Gastroesophageal sphincter (tissue), 3 donors: Measurements from ENCODE around the gene JUP.

Source experiments
- CTCF ChIP-seq, 4 experiments: fragments of 200-600 bp in 2 of 4; fragments of 450-650 bp in 2 of 4; sonication (generic) in 1 of 4; IDR thresholded peaks; one replicate each; pipeline ENCODE4 v1.5.1; 2017 to 2019; ENCODE audit warnings: antibody characterized with exemption in 4 of 4, mild to moderate bottlenecking in 2 of 4, moderate library complexity in 2 of 4
- EP300 ChIP-seq: sonication (generic); formaldehyde crosslinking; IDR thresholded peaks from one replicate; pipeline ENCODE4 v1.6.1; 2017; ENCODE audit warnings: antibody characterized with exemption, mild to moderate bottlenecking
- POLR2A ChIP-seq, 2 donors: fragments of 450-650 bp; IDR thresholded peaks; one replicate each; pipeline ENCODE4 v1.6.1; 2017; ENCODE audit warnings: antibody characterized with exemption in 2 of 2, mild to moderate bottlenecking in 2 of 2, moderate library complexity in 1 of 2
- POLR2AphosphoS5 ChIP-seq: sonication (generic); formaldehyde crosslinking; IDR thresholded peaks from one replicate; pipeline ENCODE4 v1.6.1; 2017; ENCODE audit warnings: antibody characterized with exemption

DNA sequence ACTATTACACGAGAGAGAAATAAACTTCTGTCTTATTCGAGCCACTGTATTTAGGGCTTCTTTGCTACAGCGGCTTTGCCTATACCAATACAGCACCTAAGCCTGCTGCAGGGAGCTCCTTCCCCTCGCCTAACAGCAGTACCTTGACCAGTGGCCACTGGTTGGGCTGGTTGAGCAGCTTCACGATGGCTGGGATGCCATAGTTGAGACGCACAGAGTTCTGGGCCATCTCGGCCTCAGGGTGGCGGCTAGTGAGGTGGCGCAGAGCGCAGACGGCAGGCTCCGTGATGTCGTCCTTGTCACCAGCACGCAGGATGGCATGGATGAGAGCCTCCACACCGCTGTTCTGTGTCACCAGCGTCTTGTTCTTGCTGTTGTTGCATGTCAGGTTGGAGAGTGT, 23.7 kb downstream of the JUP start:
- TF ChIP-seq POLR2A (IDR thresholded peaks at IDR 0.05), result no peak
- TF ChIP-seq CTCF (IDR thresholded peaks at IDR 0.05), result no peak
- TF ChIP-seq POLR2AphosphoS5, result no peak
- no peak for TF ChIP-seq EP300
